GM12874 (cell line): ENCODE data around the gene HACD3.

Experiments
- TF ChIP-seq, protein P1 (sequence below): IDR thresholded peaks from 2 replicates; pipeline ENCODE4 v1.5.1; 2011; ENCODE audit warnings: low read depth, mild to moderate bottlenecking, control low read depth, low read length, moderate library complexity; ENCODE audit not compliant: insufficient read depth

HACD3 gene

DNA sequence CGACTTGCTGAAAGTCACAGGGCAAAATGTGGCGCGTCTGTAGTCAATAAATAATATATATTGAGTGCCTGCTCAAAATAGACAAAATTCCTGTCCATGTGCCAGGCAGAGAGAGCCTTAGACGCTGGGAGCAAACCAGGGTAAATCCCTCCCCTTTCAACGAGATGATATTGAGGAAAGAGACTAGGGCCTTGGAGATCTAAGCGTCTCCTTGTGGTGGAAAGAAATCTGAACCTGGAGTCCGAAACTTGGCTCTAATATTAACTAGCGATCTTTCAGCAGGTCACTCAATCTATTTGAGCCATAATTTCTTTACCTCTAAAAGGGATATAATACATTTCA, 12.4 kb upstream of the HACD3 start:
- TF ChIP-seq, protein P1, sequence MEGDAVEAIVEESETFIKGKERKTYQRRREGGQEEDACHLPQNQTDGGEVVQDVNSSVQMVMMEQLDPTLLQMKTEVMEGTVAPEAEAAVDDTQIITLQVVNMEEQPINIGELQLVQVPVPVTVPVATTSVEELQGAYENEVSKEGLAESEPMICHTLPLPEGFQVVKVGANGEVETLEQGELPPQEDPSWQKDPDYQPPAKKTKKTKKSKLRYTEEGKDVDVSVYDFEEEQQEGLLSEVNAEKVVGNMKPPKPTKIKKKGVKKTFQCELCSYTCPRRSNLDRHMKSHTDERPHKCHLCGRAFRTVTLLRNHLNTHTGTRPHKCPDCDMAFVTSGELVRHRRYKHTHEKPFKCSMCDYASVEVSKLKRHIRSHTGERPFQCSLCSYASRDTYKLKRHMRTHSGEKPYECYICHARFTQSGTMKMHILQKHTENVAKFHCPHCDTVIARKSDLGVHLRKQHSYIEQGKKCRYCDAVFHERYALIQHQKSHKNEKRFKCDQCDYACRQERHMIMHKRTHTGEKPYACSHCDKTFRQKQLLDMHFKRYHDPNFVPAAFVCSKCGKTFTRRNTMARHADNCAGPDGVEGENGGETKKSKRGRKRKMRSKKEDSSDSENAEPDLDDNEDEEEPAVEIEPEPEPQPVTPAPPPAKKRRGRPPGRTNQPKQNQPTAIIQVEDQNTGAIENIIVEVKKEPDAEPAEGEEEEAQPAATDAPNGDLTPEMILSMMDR: no peak

DNA sequence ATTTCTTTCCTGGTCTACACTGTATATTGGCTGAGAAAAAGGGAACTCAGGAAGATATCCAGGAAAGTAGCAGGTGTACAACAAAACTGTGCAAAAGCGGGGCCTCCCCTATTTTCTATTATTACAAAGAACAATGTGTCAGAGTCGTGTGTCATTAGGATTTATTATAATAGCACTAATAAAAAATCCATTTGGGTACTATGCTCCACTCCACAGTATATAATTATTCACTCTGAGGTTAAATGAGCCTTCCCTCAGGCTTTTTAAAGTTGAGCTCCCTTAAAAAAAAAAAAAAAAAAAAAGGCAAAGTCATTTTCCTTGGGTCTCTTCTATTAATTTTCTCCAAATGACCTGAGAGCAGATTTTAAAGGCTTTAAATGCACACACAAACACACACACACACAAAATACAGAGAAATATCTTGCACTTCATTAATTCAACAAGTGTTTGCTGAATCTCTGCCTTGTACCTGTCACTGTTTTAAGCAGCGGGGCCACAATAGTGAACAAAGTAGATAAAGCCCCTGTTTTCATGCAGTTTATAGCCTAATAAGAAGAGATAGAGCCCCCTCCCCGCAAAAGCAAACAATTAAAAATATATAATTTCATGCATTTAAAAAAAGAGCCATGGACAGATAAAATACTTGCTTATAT, 11.5 kb upstream of the HACD3 start:
- TF ChIP-seq, protein P1: no peak

DNA sequence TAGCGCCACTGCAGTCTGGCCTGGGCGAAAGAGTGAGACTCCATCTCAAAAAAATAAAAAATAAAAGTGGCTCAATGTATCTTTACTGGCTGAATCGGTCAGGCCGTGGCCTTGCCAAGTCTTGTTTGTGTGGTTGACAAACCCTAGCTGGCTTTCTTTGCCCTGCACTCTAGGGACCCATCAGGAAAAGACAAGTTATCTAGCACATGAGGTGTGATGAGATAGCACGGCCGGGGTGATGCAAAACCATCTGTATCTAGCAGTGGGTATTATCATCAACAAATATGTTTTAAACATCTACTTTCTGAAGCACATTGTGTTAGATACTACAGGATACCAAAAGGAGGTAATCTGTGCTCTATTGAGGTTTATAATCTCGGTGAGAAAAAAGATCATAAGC, 8.9 kb upstream of the HACD3 start:
- TF ChIP-seq, protein P1: no peak

DNA sequence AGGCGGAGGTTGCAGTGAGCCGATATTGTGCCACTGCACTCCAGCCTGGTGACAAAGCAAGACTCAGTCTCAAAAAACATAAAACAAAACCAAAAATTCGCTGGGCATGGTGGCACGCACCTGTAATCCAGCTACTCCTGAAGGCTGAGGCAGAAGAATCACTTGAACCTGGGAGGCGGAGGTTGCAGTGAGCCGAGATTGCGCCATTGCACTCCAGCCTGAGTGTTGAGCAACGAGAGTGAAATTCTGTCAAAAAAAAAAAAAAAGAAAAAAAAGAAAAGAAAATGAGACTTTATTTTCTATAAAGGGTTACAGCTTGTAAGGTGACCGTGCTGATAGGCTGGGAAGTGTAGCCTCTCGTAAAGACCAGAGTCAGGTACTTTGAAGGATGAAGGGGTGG, 6.0 kb upstream of the HACD3 start:
- TF ChIP-seq, protein P1: no peak

DNA sequence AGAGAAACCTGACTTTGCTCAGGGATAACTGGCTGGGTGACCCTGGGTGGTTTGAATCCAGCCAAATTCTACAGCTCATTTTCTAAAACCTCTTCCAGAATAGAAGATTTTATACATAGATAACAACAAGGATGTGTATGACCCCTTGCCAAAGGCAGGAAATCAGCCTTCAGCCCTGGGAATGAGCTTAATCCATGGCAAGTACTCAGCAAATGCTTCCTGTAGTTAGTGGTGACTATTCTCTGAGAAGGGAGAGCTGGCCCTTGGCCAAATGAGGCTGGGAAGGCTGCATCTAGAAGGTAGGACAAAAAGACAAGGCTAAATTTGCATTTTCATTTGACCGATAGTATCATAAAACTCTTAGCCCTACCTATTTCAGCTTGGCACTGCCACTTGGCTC, 4.6 kb upstream of the HACD3 start:
- TF ChIP-seq, protein P1: no peak

DNA sequence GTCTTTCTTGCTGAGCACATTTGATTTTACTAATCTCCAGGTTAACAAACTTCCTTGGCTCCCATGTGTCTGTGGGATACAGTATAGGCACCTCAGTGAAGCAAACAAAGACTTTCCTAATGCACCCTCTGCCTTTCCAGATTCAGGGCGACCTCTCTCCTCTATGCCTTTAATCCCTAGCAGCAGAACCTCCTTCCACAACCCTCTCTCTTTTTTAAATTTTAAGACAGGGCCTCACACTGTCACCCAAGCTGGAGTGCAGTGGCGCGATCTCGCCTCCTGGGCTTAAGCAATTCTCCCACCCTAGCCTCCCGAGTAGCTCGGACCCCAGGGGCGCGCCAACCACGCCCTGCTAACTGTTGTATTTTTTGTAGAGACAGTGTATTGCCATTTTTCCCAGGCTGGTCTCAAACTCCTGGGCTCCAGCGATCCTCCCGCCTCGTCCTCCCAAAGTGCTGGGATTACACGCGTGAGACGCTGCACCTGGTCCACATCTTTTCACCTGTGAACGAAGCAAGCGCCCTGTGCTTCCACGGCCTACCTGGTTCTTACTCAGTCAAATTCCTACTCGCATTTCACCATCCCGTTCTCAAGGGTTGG, 1.7 kb upstream of the HACD3 start:
- TF ChIP-seq, protein P1: no peak

DNA sequence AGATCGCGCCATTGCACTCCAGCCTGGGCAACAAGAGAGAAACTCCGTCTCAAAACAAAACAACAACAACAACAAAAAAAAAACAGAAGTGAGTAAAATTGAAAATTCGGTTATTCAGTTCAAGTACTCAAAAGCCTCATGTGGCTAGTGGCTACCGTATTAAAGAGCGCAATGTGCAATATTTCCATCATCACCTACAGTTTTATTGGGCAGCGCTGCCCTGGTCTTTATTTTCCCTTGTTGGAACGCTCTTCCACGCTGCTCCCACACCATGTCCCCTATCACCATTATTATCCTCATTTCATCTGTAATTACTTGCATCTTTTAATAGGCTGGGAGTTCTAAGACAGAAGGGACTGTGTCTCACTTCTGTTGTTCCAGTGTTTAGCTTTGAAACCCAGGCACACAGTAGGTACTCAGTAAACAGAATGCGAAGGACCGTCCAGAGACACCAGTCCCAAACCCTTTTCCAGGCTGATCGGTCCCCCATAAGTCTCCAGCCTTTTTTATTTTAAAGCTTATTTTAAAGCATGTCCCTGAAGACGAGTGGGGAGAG, 423 bp upstream of the HACD3 start:
- TF ChIP-seq, protein P1: no peak
